HG03354 (cell line): ENCODE data around the gene ADGRB3.
"Not testable (repeated sequence)": the region's sequence is repeated elsewhere in the genome, so short reads cannot be mapped to it uniquely, and the experiment has no call there.

ENCODE experiments used
- ATAC-seq: cut with Tn5 transposase; IDR thresholded peaks from one replicate; pipeline ENCODE4 v1.9.1; 2021; ENCODE audit warnings: mild to moderate bottlenecking; ENCODE audit not compliant: unreplicated experiment, poor library complexity, severe bottlenecking

ADGRB3 gene

DNA sequence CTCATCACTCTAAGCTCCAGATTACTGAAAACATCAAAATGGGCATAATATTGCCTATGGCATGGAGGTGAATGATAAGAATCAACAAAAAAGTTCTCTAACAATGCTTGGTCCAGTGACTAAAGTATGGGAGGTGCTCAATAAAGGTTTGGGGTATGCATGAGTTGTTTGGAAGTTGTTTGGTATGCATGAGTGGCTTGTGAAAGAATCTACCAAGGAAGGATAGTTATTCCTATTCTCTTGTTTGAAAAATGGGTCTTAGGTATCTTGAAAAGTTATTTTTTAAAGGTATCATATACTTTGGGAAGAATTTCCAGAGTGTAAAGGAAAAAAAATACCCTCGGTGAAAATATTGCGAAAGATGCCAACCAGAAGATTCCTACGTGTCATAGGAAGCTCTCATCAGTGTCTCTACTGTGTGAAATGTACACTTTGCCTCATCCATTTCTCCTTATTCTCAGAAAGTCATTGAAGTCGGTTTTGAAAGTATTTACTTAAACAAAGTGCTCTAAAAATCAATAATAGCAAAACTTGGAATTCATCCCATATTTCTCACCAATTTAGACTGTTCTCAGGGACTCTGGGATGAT is 449.8 kb downstream of the ADGRB3 start:
- no peak for ATAC-seq

DNA sequence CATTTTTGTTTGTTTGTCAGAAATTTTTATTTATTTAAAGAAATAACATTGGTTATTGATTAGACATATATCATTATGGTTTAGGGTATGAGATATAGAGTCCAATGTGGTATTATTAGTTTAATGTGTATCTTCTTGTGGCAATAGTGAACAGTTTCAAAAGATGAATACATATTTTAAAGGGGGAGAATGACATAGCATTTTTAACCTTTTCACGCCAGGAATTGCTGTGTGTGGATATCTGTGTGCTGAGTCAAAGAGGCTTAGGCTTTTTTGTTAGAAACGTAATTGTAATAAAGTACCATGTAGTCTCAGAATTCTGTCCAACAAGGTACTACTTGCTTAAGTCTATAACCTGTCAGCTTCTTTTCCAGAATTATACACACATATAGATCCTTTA is 451.6 kb downstream of the ADGRB3 start:
- no peak for ATAC-seq

DNA sequence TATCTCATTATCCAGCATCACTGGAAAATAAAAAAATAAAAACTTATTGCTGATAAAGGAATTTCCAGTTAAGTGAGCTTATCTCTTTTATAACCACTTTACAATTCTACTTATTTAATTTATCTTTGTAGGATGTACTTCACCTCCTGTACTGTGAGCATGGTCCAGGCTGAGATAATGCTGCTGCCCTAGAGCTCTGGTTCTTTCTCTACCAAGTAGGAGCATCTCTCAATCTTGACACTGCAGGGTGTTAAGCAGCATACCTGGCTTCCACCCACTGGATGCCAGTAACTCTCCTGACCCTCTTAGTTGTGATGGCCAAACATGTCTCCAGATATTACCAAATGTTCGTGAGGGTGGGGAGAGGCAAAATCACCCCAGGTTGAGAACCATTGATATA is 454.5 kb downstream of the ADGRB3 start:
- no peak for ATAC-seq

DNA sequence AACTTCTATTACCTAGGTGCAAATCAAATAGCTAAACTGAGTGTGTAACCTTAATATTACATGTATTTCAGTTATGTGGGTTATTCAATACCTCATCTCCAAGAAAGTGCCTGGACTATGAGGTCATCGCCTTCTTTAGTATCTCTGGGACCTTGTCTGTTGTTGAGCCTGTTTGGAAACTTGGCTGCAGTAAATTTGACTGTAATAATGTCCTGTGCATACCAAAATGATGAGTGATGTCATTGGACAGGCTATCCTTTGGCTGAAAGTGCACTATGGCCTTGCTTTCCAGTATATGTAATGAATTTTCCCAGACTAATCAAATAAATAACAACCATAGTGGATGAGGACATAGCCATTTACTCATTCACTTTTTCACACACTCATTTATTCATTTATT is 455.1 kb downstream of the ADGRB3 start:
- no peak for ATAC-seq

DNA sequence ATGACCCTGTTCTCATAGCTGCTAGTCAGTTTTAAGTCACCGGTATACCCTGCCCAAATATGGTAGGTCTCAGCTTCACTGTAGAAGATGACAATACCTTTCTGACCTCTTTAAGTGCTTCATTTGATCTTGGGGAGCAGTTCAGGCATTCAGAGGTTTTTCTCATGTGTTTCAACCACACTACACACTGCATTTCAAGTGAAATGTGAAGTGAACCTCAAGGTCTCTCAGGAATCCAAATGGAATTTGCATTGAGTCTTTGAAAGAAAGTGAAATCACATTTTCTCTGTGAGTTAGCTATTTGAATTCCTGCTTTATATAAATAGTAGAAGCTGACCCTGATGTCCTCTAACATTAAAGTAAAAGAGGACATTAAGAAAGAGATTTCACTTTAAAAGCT is 461.6 kb downstream of the ADGRB3 start:
- ATAC-seq = no peak

DNA sequence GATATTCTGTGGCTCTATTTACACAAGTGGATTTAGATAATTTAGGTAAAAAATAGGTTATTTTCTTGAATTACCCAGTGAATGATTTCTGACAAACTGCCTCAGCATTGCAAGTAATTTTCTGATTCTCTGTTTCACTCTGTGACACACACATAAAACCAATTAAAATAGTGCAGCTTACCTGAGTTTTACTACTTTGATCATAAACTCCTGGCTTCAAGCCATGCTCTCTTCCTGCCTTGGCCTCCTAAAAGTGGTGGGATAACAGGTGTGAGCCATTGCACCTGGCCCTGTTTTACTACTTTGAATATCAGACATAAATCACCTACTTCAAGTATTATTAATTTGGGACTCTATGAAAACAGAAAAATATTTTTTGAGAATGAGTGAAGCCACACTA is 462.9 kb downstream of the ADGRB3 start:
- no peak for ATAC-seq

DNA sequence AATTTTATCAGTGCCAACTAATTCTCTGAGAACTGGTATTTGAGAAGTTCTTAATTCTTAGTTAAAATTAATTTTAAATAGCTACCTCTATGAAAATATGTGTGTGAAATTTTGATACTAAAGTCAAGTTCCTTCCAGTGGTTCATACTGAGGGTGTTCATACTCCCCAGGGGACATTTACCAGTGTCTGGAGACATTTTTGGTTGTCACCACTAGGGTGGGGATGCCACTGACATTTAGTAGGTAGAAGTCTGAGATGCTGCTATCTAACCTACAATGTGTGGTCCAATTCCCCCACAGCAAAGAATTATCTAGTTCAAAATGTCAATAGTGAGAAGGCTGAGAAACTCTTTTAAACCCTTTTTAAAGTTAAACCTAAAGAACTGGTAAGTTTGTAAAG is 463.8 kb downstream of the ADGRB3 start:
- ATAC-seq = peak; percentile 67

DNA sequence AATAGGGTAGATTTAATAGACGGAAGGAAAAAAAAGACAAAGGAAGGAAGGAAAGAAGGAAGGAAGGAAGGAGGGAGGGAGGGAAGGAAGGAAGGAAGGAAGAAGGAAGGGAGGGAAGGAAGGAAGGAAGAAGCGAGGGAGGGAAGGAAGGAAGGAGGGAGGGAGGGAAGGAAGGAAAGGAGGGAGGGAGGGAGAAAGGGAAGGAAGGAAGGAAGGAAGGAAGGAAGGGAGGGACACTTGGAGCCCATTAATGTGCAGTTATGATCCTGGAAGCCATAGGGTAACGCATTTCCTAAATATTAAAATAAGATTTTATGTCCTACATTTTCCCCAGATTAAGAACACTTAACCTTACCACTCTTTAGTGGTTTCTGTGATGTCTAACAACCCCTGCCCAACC is 465.7 kb downstream of the ADGRB3 start:
- no peak for ATAC-seq

DNA sequence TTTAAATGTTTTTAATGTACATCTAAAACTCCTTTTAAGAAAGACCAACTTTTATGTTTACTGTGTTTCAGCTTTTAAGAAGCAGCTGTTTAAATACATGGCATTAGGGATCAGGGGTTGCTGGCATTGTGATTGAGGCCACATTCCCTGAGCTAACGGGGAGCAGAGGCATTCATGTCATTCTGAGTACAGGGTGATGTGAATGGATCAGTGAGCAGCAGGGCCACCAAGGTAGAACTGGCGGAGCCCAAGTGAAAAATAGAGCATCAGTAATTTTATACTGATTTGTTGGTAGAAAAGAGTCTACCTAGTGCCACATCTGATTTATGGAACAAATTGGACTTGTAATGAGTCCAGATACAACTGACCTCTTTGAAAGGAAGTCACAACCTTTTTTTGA is 467.3 kb downstream of the ADGRB3 start:
- no peak for ATAC-seq

DNA sequence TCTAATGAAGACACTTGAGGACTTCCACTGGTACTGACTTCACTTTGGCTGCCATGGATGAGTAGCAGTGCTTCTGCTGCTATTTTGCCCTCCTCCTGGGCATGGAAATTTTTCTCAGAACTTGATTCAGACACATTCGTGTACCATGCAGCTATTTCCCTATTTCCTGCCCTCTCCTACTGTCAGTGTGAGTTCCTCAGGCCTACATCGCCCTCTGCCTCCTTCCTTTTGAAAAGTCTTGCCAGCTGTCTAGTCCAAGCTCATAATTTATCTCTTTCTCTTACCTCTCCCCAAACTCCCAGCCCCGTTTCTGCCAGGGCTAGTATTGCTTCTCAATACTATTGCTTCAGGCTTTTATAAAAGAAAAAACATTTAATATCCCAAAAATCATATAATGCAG is 470.2 kb downstream of the ADGRB3 start:
- ATAC-seq = no peak

DNA sequence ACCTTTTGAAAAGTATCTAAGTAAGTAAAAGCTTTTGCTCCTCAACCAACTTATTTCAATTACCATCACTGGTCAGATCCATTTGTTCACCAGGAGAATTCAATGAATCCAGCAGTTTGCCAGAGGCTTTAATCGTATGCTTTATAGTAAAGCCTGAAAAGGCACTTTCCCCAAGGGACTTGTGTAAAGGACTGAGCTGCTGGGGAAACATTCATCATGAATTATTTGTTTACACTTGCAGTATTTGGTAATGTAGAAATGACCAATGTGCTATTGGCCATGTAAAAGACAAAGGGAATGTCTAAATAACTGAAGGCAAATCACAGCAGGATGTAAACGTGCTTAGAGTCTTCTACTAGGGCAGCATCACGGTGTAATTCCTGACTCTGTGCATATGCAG is 471.4 kb downstream of the ADGRB3 start:
- no peak for ATAC-seq

DNA sequence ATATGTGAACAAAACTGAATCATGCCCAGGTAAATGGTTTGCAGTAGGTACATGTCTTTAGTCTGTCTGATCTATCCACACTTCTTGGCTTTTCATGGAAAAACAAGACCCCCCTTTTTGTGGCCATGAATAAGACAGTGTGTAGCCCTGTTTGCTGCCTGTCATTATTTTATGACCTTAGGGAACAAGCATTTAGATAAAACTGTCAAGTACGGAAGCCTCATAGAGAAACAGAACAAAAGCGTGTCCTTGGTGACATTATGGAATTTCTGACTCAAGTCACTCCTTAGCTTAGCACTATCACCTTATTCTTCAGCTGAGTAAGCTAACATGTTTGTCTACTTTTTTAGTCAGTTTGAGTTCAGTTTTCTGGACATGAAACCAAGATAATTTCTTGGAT is 476.2 kb downstream of the ADGRB3 start:
- ATAC-seq = no peak

DNA sequence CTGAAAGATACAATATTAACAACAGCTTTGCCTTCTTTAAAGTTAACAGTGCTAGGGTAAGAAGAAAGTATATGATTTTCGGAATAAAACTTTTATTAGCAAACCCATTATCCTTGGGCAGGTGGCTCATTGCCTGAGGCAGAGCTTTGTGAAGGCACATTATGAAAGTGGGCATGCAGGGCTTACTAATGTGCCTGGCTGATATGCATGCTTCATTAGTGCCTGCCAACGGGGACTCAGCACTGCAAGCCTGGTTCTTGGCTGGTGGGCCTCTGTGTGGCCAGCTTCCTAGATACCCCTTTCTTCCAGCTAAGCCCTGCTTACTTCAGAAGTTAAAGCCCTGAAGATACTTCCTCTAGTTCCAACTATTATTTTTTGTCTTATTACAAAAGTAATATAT is 481.6 kb downstream of the ADGRB3 start:
- no peak for ATAC-seq

DNA sequence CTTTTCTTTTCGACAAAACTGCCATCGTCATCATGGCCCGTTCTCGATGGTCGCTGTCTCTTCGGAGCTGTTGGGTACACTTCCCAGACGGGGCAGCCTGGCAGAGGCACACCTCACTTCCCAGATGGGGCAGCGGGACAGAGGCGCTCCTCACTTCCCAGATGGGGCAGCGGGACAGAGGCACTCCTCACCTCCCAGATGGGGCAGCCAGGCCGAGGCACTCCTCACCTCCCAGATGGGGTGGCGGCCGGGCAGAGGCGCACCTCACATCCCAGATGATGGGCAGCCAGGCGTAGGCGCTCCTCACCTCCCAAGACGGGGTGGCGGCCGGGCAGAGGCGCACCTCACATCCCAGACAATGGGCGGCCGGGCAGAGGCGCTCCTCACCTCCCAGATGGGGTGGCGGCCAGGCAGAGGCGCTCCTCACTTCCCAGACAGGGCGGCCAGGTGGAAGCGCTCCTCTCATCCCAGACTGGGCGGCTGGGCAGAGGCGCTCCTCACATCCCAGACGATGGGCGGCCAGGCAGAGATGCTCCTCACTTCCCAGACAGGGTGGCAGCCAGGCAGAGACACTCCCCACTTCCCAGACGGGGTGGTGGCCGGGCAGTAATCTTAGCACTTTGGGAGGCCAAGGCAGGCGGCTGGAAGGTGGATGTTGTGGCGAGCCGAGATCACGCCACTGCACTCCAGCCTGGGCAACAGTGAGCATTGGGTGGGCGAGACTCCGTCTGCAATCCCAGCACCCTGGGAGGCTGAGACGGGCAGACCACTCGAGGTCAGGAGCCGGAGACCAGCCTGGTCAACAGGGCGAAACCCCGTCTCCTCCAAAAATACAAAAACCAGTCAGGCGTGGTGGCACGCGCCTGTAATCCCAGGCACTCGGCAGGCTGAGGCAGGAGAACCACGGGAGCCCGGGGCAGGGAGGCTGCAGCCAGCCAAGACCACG is 486.7 kb downstream of the ADGRB3 start:
- ATAC-seq = not testable (repeated sequence)

DNA sequence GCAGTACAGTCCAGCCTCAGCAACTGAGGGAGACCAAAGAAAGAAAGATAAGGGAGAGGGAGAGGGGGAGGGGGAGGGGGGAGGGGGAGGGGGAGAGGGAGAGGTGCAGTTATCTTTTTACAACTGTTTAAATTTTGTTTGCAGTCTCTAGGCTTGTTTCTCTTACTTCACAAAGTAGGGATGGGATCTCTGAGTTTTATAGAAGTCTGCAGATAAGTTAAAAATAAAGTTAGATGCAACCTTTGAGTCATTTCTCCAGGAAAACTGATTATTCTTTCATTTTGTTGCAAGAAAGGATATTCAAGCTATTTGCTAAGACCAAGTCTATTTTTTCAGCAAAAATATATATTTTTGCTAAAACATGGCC is 487.3 kb downstream of the ADGRB3 start:
- no peak for ATAC-seq

DNA sequence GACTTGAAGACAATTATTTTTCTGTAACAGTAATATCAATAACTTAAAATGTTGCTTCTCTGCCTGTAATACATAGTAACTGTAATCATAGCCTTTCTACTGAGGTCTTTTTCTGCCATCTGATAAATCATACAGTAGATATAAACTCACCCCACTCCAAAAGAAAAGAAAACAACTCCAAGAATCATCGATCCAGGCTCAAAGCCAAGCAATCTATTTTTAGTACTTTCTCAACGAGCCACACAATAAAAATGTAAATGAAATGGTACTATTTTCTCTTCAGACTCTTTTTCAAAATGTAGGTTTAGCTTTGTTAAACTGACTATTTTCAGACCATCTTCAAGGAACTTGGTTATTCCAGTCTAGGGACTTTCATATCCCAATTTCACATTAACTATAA is 493.3 kb downstream of the ADGRB3 start:
- ATAC-seq = no peak

DNA sequence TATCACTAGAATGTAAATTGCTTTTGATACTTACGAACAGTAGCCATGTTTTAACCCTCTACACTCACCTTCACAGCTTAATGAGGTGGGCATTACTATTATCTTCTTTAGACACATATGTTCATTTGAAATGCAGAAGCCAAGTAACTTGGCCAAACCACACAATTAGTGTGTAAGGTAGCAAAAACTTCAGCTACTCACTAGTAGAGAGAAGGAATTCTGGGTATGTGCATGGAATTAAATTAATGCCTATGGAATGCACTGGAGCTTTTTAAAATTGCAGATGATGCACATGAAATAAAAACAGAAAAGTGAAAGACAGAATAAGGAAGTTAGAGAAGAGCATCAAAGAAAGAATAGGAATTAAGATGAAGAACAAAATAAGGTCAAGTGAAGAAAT is 494.0 kb downstream of the ADGRB3 start:
- ATAC-seq = no peak

DNA sequence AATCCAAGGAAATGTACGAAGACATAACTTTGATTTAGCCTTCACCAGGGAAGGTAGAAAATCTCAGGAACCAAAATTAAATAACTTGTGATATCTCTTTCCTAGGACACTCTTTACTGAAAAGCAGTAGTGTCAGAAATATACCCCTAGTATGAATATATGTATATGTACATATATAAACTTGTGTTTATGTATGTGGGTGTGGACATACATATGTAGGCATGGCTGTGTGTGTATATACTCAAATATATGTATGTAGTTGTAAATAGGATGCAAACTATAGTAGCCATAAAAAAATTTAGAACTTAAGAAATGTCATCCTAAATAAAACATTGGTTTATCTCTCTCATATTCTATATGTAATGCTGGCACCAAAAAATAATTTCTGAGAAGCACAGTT is 500.8 kb downstream of the ADGRB3 start:
- ATAC-seq = no peak

DNA sequence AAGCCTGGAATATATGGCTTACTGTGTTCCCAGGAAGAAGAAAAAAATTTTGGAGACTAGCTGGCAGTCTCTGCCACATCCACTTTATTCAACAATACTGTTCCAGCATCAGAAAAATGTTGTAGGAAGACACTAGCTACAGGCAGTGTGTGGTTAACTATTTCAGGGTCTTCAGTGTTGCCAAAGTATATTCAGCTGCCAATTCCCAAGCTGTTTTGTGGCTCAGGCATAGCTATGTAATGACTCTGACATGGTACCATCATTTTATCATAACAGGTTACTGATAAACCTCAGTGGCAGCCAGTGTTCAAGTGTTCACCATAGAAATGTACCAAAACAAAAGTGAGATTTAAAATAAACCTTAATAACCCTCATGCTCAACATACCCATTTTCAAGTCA is 503.1 kb downstream of the ADGRB3 start:
- ATAC-seq = no peak

DNA sequence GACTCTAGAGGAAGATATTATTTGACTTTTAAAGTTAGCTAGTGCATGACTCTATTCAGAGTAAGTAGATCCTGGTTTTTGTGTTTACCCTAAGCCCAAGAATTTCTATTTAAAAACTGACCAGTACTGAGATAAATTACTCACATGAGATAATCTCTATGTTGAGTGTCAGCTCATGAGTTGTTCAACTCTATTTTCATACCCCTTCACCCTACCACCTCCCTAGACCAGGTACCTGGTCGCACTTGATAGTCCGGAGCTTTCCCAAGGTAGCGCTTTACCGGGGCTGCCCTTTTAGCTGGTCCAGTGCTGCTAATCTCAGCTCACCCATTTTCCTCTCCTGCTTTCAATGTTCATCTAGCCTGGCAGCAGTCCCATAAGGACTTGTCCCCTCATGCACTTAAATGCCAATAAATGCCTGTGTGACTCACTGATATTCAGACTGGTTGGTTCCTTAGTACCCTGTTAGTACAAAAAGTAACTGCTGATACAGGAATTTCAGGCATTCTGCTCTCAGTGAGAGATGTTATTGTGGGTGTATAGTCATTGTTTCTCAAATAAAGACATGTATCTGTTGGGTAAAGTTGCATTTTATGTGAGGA is 503.9 kb downstream of the ADGRB3 start:
- ATAC-seq = no peak

DNA sequence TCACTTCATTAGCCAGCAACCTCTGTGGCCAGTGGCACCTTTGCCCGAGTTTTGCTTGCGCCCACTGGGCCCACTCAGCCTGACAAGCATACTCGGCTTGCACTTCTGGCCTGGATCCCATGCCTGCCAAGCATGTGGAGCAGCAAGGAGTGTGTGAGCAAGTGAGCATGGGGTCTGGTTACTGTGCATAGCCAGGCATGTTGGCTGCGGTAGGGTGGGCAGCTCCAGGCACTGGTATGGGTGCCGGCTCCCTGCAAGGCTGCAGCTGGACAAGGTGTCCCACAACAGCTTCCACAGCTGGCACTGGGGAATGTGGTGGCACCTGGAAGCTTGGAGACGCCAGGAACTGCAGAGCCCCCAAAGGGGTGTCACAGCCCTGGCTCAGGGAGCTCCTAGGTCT is 510.0 kb downstream of the ADGRB3 start:
- no peak for ATAC-seq
